ENCODE data around the gene FAM107A.

FAM107A gene

GRCh38 chr3:58591517-58592510 lies 14.6 kb upstream of the FAM107A start:
- no peak for DNase-seq (ENCODE audit: low read depth in 2 of 2)

DNA sequence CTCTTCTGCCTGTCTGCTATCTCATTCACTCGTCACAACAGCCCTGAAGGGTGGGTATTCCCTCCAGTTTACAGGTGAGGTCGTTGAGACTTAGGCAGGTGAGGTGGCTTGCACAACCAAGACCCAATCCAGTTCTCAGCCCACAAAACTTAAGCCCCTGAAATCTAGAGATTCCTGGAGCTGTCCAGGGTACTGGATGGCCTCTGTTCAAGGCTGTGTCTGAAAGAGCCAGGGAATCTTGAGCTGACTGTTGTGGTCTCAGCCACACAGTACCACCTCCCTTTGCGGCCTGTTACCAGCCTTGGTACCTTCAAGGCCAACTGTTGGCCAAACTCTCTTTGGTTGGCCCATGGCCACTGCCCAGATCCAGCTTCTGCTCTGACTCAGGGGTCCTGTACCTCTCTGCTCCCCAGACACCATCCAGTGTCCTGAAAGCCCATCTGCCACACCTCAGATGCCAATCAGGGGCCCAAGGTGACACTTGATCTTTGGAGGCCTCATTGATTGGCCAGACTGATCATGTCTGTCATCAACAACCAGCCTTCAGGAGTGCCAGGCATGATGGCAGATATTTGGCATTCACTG lies 10.9 kb upstream of the FAM107A start:
- no peak for DNase-seq (ENCODE audit: low read depth in 2 of 2)

- no peak for DNase-seq (ENCODE audit: low read depth in 2 of 2)
Observed at GRCh38 chr3:58586776-58587192, 9.6 kb upstream of the FAM107A start.

- DNase-seq (ENCODE audit: low read depth in 2 of 2), result no peak
Observed at GRCh38 chr3:58585994-58586393, 8.8 kb upstream of the FAM107A start.

- peak; percentile 29 to 32 for DNase-seq (ENCODE audit: low read depth in 2 of 2)
Observed at GRCh38 chr3:58585005-58585786, 8.0 kb upstream of the FAM107A start.

- no peak for DNase-seq (ENCODE audit: low read depth in 2 of 2)
Observed at GRCh38 chr3:58584690-58585004, 7.5 kb upstream of the FAM107A start.

DNA sequence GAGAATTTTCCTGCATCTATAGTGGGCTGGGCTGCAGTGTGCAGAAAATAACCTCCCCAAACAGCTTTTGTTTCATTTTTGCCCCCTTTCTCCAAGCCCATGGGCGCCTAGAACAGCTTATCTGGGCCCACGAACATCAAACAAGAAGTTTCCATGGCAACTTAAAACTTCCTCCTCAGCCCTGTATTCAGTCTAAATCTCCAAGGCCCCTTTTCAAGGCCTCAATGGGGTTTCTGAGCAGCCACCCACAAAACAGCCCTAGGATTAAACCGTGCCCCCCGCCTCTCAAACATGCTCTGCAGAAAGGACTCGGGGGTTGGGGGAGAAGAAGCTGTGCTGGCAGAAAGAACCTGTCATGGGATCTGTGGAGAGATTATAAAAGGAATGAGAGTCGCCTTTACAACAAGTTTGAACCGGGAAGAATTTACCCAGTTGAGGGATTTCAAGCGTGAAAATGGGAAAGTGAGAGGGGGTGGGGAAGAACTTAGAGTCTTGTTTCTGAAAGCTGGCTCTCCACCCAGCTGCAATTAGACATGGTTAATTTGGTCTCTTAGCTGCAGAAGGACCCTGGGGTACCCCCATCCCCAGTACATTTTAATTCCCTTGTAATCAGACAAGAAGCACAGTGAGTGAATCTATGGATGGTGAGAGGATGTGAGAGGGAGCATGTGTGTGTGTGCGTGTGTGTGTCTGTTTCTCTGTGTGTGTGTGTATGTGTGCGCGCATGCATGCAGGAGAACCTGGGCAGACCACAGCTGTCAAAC lies 4.3 kb upstream of the FAM107A start:
- DNase-seq (ENCODE audit: low read depth in 2 of 2), result no peak

DNA sequence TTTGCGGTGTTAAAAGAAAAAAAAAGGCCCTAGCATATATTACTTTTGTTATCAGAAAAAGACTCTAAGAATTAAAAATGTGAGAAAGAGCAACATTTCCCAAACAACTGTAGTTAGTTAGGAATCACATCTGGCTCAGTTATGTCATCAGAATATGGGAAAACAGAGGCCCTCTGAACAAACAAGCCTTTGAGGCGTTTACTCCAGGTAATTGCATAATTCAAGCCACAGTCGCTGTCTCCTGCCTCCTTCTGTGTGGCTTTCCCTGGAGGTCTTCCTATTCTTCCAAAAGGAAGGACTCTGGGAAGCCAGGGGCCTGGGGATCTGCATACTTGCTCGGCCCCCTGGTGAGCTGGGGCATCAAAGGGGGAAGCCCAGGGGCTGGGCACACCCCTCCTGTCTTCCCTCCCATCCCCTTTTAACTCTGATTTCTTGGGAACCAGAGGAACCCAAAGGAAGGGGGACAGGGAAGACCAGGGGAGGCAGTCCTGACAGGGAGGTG lies 3.7 kb upstream of the FAM107A start:
- DNase-seq (ENCODE audit: low read depth in 2 of 2), result no peak

- no peak for DNase-seq (ENCODE audit: low read depth in 2 of 2)
Observed at GRCh38 chr3:58578873-58579272, 1.7 kb upstream of the FAM107A start.

DNA sequence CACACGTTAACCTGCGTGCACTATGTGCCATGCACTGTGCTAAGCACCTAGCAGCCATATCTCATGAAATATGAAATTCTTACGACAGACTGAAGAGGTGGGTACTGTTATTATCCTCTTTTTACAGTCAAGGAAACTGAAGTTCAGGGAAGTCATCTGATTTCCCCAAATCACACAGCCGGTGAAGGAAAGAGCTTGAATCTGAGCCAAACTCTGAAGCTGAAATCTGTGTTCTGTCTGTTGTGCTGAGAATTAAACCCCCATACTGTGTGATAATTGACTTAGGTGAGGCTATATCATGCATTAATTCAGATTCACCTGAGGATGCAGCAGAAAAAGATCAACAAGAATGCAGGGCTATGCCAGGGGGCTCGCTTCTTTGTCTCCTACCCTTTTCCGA lies 475 bp downstream of the FAM107A start:
- DNase-seq (ENCODE audit: low read depth in 2 of 2), result no peak

- no peak for DNase-seq (ENCODE audit: low read depth in 2 of 2)
Observed at GRCh38 chr3:58575971-58576652, 1.1 kb downstream of the FAM107A start.

- no peak for DNase-seq (ENCODE audit: low read depth in 2 of 2)
Observed at GRCh38 chr3:58574682-58575081, 2.5 kb downstream of the FAM107A start.

DNA sequence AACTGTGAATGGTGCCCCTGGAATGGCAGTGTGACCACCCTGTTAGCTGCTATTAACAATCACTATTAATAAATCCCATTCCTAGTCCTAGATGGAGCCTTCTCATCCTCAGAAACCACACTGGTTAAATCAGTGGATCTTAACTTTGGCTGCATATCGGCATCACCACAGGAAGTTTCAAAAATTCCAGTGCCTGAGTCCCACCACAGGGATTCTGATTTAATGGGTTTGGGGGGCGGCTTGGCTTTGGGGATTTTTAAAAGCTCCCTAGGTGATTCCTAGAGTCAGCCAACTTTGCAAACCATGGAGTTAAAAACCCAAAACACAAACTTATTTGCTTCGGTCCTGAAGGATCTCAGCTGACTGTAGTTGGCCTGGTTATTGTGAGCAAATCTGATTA lies 3.1 kb downstream of the FAM107A start:
- no peak for DNase-seq (ENCODE audit: low read depth in 2 of 2)

DNA sequence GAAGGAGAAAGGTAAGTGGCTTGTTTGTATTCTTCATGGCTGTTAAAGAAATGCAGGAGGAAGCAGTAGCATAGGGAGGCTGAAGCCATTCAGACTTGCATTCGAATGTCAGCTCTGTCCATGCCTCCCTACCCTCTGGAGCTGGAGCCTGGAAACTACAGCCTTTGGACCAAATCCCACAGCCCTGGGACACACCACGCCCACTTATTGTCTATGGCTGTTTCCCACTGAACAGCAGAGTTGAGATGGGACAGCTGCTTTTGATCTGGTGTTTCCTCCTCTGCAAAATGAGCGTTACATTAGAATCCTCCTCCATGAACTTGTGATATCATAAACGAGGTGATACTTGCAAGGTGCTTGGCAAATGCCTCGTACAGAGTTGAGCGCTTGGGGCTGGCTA lies 3.6 kb downstream of the FAM107A start:
- DNase-seq (ENCODE audit: low read depth in 2 of 2), result no peak

- DNase-seq (ENCODE audit: low read depth in 2 of 2), result no peak
Observed at GRCh38 chr3:58572634-58573230, 4.5 kb downstream of the FAM107A start.

- no peak for DNase-seq (ENCODE audit: low read depth in 2 of 2)
Observed at GRCh38 chr3:58572013-58572633, 5.1 kb downstream of the FAM107A start.

- no peak for DNase-seq (ENCODE audit: low read depth in 2 of 2)
Observed at GRCh38 chr3:58570851-58571250, 6.3 kb downstream of the FAM107A start.

GRCh38 chr3:58569287-58570001 lies 7.7 kb downstream of the FAM107A start:
- DNase-seq (ENCODE audit: low read depth in 2 of 2), result no peak

DNA sequence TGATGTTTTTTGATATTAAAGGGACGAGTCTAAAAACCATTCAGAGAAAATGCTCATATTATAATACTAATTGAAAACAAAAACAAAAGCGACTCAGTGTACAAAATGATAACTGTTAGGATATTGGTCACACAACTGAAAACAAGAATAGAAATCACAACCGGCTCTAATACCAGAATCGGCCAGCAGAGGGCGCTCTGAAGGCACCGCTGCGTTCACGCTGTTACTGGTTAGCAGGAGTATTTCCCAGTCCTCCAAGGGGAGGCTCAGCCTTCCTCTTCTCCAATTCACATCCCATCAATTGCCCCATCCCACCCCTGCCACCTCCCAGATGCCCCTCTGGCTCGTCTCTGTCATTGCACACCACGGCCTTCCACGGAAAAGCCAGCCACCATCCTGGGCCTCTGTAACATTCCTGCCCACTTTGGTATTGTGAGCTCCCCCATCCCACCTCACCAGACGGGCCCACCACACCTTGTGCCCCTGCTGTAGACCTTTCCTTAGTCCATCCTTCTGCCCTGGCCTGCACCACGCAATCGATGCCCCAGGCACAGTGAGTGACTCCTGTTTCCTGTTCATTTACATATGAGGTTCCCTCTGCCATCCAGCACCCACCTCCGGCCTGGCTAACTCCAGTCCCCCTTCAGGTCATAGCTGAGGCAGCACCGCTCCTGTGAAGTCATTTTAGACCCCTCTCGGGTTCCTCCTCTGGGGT lies 8.5 kb downstream of the FAM107A start:
- peak; percentile 68 to 72 for DNase-seq (ENCODE audit: low read depth in 2 of 2)

All from stimulated activated CD4-positive, alpha-beta T cell treated with anti-CD3 and anti-CD28 coated beads, Interleukin-1b, Interleukin-23, amount 100 ng/mL, for 4 hours (primary cell).